LNCAP (cell line): ENCODE results near the gene TMEM163.

Experiments used
- TF ChIP-seq, protein P1 (sequence below): fragments of 450-650 bp; IDR thresholded peaks from 2 replicates; pipeline ENCODE4 v1.5.1; 2017; ENCODE audit warnings: mild to moderate bottlenecking

The TMEM163 gene

DNA sequence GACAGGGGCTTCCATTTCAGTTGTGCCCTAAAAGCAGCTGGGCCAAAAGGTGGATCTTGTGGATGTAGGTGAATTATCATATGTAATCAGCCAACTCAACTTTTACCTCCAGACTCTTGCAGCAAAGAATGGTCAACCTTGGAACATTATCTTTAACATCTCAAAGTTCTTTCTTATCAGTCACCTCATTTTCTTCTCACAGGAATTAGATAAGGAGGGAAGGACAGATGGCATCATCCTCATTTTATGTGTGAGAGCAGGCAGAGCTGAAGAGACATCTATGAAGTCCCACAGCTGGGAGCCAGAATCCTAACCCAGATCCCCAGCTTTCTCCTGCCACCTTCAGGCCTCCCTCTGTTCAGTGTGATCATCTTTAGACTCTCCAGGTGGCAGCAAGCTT lies 282.9 kb downstream of the TMEM163 start:
- TF ChIP-seq, protein P1, sequence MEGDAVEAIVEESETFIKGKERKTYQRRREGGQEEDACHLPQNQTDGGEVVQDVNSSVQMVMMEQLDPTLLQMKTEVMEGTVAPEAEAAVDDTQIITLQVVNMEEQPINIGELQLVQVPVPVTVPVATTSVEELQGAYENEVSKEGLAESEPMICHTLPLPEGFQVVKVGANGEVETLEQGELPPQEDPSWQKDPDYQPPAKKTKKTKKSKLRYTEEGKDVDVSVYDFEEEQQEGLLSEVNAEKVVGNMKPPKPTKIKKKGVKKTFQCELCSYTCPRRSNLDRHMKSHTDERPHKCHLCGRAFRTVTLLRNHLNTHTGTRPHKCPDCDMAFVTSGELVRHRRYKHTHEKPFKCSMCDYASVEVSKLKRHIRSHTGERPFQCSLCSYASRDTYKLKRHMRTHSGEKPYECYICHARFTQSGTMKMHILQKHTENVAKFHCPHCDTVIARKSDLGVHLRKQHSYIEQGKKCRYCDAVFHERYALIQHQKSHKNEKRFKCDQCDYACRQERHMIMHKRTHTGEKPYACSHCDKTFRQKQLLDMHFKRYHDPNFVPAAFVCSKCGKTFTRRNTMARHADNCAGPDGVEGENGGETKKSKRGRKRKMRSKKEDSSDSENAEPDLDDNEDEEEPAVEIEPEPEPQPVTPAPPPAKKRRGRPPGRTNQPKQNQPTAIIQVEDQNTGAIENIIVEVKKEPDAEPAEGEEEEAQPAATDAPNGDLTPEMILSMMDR, result no peak

DNA sequence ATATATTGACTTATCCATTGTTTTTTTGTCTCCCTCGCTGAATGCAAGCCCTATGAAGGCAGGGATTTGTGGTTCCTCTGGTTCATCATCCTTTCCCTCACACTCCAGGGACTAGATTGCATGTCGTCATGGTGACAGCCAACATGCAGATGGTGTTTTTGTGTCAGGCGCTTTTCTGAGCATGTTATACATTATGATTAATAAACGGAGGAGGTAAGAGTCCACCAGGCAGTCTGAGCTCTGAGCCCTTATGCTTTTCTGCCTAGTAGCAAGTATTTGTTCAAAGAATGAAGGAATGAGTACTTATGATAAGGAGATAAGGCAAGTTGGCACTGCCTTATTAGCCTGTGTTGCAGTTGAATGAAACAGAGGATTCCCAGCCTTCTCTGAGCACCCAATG lies 283.3 kb downstream of the TMEM163 start:
- TF ChIP-seq, protein P1, result no peak

DNA sequence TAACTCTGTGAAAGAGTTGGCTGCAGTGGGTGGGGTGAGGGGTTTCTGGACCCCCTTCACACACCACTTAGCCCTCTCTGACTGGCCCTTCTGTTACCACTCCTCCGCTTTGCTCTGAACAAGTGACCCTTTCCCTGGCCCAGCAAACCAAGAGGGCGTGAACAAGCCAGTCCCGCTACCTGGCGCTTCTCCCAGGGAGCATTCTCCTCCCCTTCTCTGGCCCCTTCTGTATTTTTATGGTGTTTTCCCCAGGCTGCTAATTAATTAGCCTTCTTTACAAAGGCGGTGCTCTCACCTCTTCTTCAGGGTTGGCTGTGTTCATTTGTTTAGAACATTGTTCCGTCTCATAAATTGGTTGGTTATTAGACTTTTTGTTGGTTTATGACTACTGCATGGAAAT lies 284.8 kb downstream of the TMEM163 start:
- TF ChIP-seq, protein P1, result no peak

DNA sequence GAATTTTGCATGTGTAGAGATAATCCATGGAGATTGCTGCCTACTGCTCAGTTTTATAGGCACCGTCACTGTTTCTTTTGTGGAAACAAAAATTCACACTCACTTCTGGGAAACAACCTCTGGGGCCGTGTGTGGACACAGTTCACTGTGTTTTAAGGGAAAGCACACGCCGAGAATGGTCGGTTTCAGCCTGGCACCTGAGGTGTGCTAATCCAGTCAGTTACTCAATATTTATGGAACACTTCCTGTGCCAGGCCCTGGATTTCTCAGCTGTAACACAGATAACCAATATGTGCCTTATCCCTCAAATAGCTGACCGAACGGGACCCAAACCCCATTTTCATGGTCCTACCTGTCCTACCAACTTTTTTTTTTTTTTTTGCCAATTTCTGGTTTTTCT lies 285.3 kb downstream of the TMEM163 start:
- TF ChIP-seq, protein P1, result no peak

DNA sequence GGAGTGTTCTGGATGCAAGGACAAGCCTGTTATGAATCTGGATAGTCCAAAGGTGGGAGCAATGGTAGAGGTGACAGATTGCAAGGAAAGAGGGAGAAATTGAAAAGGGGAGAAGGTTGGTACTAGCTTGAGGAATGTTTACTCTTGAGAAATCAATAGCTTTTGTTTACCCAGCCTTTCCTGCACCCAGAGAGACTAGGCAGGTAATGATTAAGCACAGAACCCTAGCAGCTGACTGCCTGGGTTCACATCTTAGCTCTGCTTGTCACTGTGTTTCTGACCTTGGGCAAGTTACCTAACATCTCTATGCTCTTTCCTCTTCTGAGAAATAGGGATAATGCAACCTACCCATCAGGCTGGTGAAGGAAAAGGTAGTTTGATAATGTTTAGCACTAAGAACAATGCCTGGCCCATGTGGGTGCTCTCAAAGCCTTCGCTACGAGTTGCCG lies 286.3 kb downstream of the TMEM163 start:
- TF ChIP-seq, protein P1, result no peak

DNA sequence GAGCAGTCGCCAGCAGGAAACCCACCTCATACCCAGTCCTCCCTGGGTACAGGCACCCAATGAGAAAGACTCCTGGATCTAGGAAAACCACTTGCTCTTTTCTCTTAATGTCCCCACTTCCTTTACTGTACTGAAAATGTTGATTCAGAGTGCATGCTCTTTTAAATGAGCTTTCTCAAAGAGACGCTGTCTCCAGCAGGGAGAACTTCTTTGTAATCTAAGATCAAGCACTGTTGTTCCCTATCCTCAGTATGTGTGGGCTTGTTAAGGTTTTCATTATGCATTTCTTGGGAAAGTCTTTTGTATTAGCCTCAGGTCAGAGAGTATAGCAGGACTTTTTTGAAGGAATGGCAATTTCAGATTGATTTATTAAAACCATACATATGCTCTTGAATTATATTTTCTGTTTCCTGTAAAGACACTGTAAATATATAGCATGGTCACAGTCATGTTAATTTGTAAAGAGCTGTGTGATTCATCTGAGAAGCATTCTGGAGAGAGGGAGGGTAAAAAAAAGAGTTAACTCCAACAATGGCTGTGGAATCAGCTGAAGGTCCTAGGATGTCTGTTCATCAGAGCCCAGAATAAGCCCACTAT lies 286.9 kb downstream of the TMEM163 start:
- TF ChIP-seq, protein P1, result no peak

DNA sequence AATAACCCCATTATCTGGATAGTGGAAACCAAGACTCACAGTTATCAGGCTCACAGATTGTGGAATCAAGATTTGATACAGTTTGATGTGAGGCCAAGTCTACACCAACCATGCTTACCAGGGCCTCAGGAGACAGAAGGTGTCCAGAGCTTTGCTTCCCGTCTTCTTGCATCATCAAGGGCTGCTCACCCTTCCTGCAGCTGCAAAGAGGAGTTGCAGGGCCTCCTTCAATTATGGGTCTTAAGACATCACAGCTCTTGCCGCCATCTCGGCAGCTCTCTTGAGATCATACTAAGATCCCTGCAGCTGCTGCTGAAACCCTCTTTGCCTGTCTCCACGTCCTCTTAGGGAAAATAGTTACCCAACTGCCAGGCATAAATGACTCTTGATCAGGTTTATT lies 288.9 kb downstream of the TMEM163 start:
- TF ChIP-seq, protein P1, result no peak

DNA sequence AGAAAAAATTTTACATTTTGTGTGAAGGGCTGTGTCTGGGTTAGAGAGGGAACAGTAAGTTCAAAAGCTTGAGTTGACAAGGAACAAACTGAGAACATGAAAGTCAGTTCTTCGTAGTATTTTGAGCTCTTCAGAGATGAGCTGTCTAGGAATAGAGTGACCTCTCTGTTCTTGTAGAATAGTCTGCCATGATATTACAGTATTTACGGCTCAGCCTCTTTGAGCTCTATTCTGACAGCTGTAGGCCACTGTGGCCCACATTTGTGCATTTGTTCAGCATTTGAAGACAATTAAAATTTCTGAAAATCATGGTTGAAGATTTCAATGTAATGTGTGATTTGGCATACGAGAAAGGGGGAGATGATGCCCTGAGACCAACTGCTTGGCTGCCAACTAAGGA lies 292.1 kb downstream of the TMEM163 start:
- TF ChIP-seq, protein P1, result no peak
